ENCODE measurements around the gene PRKCQ.

The PRKCQ gene

GRCh38 chr10:6570893-6571292, 9.2 kb downstream of the PRKCQ start:
- in situ Hi-C loops (cut with HindIII; ENCODE audit: low sequenced_read_pairs): no loop called here

- in situ Hi-C loops (cut with HindIII; ENCODE audit: low sequenced_read_pairs): no loop called here
Observed at GRCh38 chr10:6569259-6569658, 10.8 kb downstream of the PRKCQ start.

- in situ Hi-C loops (cut with HindIII; ENCODE audit: low sequenced_read_pairs): no loop called here
Observed at GRCh38 chr10:6567884-6568283, 12.2 kb downstream of the PRKCQ start.

GRCh38 chr10:6567203-6567703, 12.8 kb downstream of the PRKCQ start:
- in situ Hi-C loops (cut with HindIII; ENCODE audit: low sequenced_read_pairs): no loop called here

GRCh38 chr10:6565588-6565987, 14.5 kb downstream of the PRKCQ start:
- in situ Hi-C loops (cut with HindIII; ENCODE audit: low sequenced_read_pairs): no loop called here

GRCh38 chr10:6564367-6564766, 15.7 kb downstream of the PRKCQ start:
- in situ Hi-C loops (cut with HindIII; ENCODE audit: low sequenced_read_pairs): loop anchor here (5.0 kb wide), 1 partner anchor 38 kb away; no protein-coding TSS in a partner anchor

- in situ Hi-C loops (cut with HindIII; ENCODE audit: low sequenced_read_pairs): loop anchor here (5.0 kb wide), 1 partner anchor 39 kb away; no protein-coding TSS in a partner anchor
Observed at GRCh38 chr10:6563731-6564130, 16.3 kb downstream of the PRKCQ start.

- in situ Hi-C loops (cut with HindIII; ENCODE audit: low sequenced_read_pairs): loop anchor here (5.0 kb wide), 1 partner anchor 39 kb away; no protein-coding TSS in a partner anchor
Observed at GRCh38 chr10:6563075-6563474, 17.0 kb downstream of the PRKCQ start.

GRCh38 chr10:6562221-6562620, 17.9 kb downstream of the PRKCQ start:
- in situ Hi-C loops (cut with HindIII; ENCODE audit: low sequenced_read_pairs): loop anchor here (5.0 kb wide), 1 partner anchor 40 kb away; no protein-coding TSS in a partner anchor

- in situ Hi-C loops (cut with HindIII; ENCODE audit: low sequenced_read_pairs): loop anchor here (5.0 kb wide), 1 partner anchor 41 kb away; no protein-coding TSS in a partner anchor
Observed at GRCh38 chr10:6561552-6561951, 18.5 kb downstream of the PRKCQ start.

- in situ Hi-C loops (cut with HindIII; ENCODE audit: low sequenced_read_pairs): no loop called here
Observed at GRCh38 chr10:6558759-6559461, 21.2 kb downstream of the PRKCQ start.

GRCh38 chr10:6558272-6558671, 21.8 kb downstream of the PRKCQ start:
- in situ Hi-C loops (cut with HindIII; ENCODE audit: low sequenced_read_pairs): no loop called here

GRCh38 chr10:6553937-6554336, 26.1 kb downstream of the PRKCQ start:
- in situ Hi-C loops (cut with HindIII; ENCODE audit: low sequenced_read_pairs): no loop called here

GRCh38 chr10:6543431-6544005, 36.6 kb downstream of the PRKCQ start:
- in situ Hi-C loops (cut with HindIII; ENCODE audit: low sequenced_read_pairs): no loop called here

- in situ Hi-C loops (cut with HindIII; ENCODE audit: low sequenced_read_pairs): no loop called here
Observed at GRCh38 chr10:6542999-6543430, 37.1 kb downstream of the PRKCQ start.

- in situ Hi-C loops (cut with HindIII; ENCODE audit: low sequenced_read_pairs): no loop called here
Observed at GRCh38 chr10:6539833-6540232, 40.2 kb downstream of the PRKCQ start.

GRCh38 chr10:6537770-6538169, 42.3 kb downstream of the PRKCQ start:
- in situ Hi-C loops (cut with HindIII; ENCODE audit: low sequenced_read_pairs): no loop called here

- in situ Hi-C loops (cut with HindIII; ENCODE audit: low sequenced_read_pairs): no loop called here
Observed at GRCh38 chr10:6536102-6536501, 44.0 kb downstream of the PRKCQ start.

GRCh38 chr10:6535156-6535764, 44.8 kb downstream of the PRKCQ start:
- in situ Hi-C loops (cut with HindIII; ENCODE audit: low sequenced_read_pairs): no loop called here

GRCh38 chr10:6532321-6532720, 47.8 kb downstream of the PRKCQ start:
- in situ Hi-C loops (cut with HindIII; ENCODE audit: low sequenced_read_pairs): no loop called here

GRCh38 chr10:6530966-6531365, 49.1 kb downstream of the PRKCQ start:
- in situ Hi-C loops (cut with HindIII; ENCODE audit: low sequenced_read_pairs): no loop called here
